HCEC 1CT (cell line): Measurements from ENCODE around the gene PSMB7.
A peak's percentile ranks its signal among the peaks of the same experiment; 100 is the strongest.
"Not testable (repeated sequence)": the region's sequence is repeated elsewhere in the genome, so short reads cannot be mapped to it uniquely, and the experiment has no call there.

ENCODE experiments used
- DNase-seq: peaks from one replicate; pipeline ENCODE4 v3.0.0-alpha.2; 2017

The PSMB7 gene

GRCh38 chr9:124442826-124443225 lies 27.6 kb upstream of the PSMB7 start:
- DNase-seq: no peak

GRCh38 chr9:124442379-124442778 lies 27.1 kb upstream of the PSMB7 start:
- DNase-seq: no peak

GRCh38 chr9:124441291-124441690 lies 26.0 kb upstream of the PSMB7 start:
- no peak for DNase-seq

- DNase-seq: no peak
Measured at GRCh38 chr9:124440786-124441185, 25.5 kb upstream of the PSMB7 start.

GRCh38 chr9:124439686-124440243 lies 24.5 kb upstream of the PSMB7 start:
- no peak for DNase-seq

GRCh38 chr9:124439086-124439485 lies 23.8 kb upstream of the PSMB7 start:
- no peak for DNase-seq

- DNase-seq: no peak
Measured at GRCh38 chr9:124438091-124438490, 22.8 kb upstream of the PSMB7 start.

- DNase-seq: no peak
Measured at GRCh38 chr9:124437086-124437485, 21.8 kb upstream of the PSMB7 start.

GRCh38 chr9:124436320-124436719 lies 21.1 kb upstream of the PSMB7 start:
- no peak for DNase-seq

GRCh38 chr9:124429530-124429867 lies 14.3 kb upstream of the PSMB7 start:
- DNase-seq: no peak

- DNase-seq: no peak
Measured at GRCh38 chr9:124428751-124429529, 13.7 kb upstream of the PSMB7 start.

- no peak for DNase-seq
Measured at GRCh38 chr9:124427281-124427680, 12.0 kb upstream of the PSMB7 start.

GRCh38 chr9:124426361-124426760 lies 11.1 kb upstream of the PSMB7 start:
- DNase-seq: no peak

- not testable (repeated sequence) for DNase-seq
Measured at GRCh38 chr9:124425733-124426132, 10.5 kb upstream of the PSMB7 start.

- DNase-seq: no peak
Measured at GRCh38 chr9:124423591-124423990, 8.3 kb upstream of the PSMB7 start.

GRCh38 chr9:124423155-124423554 lies 7.9 kb upstream of the PSMB7 start:
- DNase-seq: no peak

GRCh38 chr9:124420991-124421543 lies 5.8 kb upstream of the PSMB7 start:
- DNase-seq: no peak

GRCh38 chr9:124419832-124420489 lies 4.7 kb upstream of the PSMB7 start:
- no peak for DNase-seq

- no peak for DNase-seq
Measured at GRCh38 chr9:124415852-124416484, 726 bp upstream of the PSMB7 start.

GRCh38 chr9:124414612-124415011 lies 630 bp downstream of the PSMB7 start:
- DNase-seq: no peak

GRCh38 chr9:124412228-124412575 lies 3.0 kb downstream of the PSMB7 start:
- no peak for DNase-seq

- peak; percentile 89 for DNase-seq
Measured at GRCh38 chr9:124411514-124412227, 3.6 kb downstream of the PSMB7 start.

- no peak for DNase-seq
Measured at GRCh38 chr9:124410321-124410913, 4.8 kb downstream of the PSMB7 start.
